ENCODE results near the gene HTRA2.

Gene HTRA2

GRCh38 chr2:74566076-74566753 lies 36.5 kb downstream of the HTRA2 start:
- TF ChIP-seq CTCF (IDR thresholded peaks at IDR 0.05; ENCODE audit: low read depth, low read length) = no peak
- Histone ChIP-seq H3K4me3 (ENCODE audit: low read depth, low read length) (no peak overlapping the region), H3K36me3 (no peaks in the 10 kb centered on the region), H3K27me3 (ENCODE audit: insufficient read depth, low read depth, severe bottlenecking) (no peaks in the 10 kb centered on the region), H3K9me3 (ENCODE audit: severe bottlenecking) (no peaks in the 10 kb centered on the region), H3K27ac (no peak overlapping the region)
- no peak for DNase-seq

GRCh38 chr2:74566754-74567085 lies 37.0 kb downstream of the HTRA2 start:
- no peak for DNase-seq
- no peak overlapping the region for H3K4me3 ChIP-seq (ENCODE audit: low read depth, low read length)
- no peaks in the 10 kb centered on the region for H3K9me3 ChIP-seq (ENCODE audit: severe bottlenecking)
- H3K36me3 ChIP-seq = no peaks in the 10 kb centered on the region
- H3K27ac ChIP-seq = no peak overlapping the region
- TF ChIP-seq CTCF (IDR thresholded peaks at IDR 0.05; ENCODE audit: low read depth, low read length) = no peak
- no peaks in the 10 kb centered on the region for H3K27me3 ChIP-seq (ENCODE audit: insufficient read depth, low read depth, severe bottlenecking)

- no peaks in the 10 kb centered on the region for H3K9me3 ChIP-seq (ENCODE audit: severe bottlenecking)
- no peaks in the 10 kb centered on the region for H3K36me3 ChIP-seq
- no peak overlapping the region for H3K27ac ChIP-seq
Measured at GRCh38 chr2:74567881-74568280, 38.1 kb downstream of the HTRA2 start.

DNA sequence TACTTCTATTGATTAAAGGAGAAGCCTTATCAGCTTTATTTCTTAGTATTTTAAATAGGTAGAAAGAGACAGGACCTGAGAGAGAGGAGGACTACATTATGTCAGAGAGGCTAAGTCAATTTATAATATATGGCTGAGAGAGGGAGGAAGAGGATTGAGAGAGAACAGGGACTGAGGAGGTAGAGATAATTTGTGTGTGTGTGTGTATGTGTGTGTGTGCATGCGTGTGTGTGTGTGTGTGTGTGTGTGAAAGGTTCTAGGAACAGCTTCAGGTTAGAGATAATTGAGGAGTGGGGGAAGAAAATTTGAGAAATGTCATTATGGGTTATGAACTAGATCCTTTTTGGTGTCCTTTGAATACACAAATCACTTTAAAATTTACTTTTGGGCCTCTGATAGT lies 40.0 kb downstream of the HTRA2 start:
- no peak for TF ChIP-seq CTCF (IDR thresholded peaks at IDR 0.05; ENCODE audit: low read depth, low read length)
- H3K27ac ChIP-seq = no peak overlapping the region

More at GRCh38 chr2:74567881-74568280, 38.1 kb downstream of the HTRA2 start:
- no peak for DNase-seq
- no peak overlapping the region for H3K4me3 ChIP-seq (ENCODE audit: low read depth, low read length)
- no peaks in the 10 kb centered on the region for H3K27me3 ChIP-seq (ENCODE audit: insufficient read depth, low read depth, severe bottlenecking)
- no peak for TF ChIP-seq CTCF (IDR thresholded peaks at IDR 0.05; ENCODE audit: low read depth, low read length)

DNA sequence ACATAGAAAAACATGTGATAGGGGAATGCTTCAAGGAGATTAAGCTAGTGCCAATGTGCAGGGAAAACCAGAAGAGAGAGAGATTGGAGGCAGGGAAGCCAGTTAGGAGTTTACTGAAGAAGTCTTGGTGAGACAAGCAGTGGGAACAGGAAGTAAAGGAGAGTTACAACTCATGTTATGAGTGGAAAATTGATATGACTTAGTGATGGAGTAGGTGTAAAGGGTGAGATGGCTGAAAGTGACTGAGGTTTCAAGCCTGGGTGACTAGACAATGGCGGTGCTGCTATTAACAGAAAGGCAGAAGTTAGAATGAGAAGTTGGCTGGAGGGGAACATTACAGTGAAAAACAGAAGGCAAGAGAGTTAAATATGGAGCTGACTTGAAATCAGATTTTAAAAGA lies 41.3 kb downstream of the HTRA2 start:
- Histone ChIP-seq H3K4me3 (ENCODE audit: low read depth, low read length) (no peak overlapping the region), H3K9me3 (ENCODE audit: severe bottlenecking) (no peaks in the 10 kb centered on the region), H3K27me3 (ENCODE audit: insufficient read depth, low read depth, severe bottlenecking) (no peaks in the 10 kb centered on the region), H3K36me3 (no peaks in the 10 kb centered on the region), H3K27ac (no peak overlapping the region)
- TF ChIP-seq CTCF (IDR thresholded peaks at IDR 0.05; ENCODE audit: low read depth, low read length) = no peak
- no peak for DNase-seq

More for the DNA sequence above, 40.0 kb downstream of the HTRA2 start:
- H3K27me3 ChIP-seq (ENCODE audit: insufficient read depth, low read depth, severe bottlenecking) = no peaks in the 10 kb centered on the region
- DNase-seq = no peak
- no peak overlapping the region for H3K4me3 ChIP-seq (ENCODE audit: low read depth, low read length)
- H3K36me3 ChIP-seq = no peaks in the 10 kb centered on the region
- H3K9me3 ChIP-seq (ENCODE audit: severe bottlenecking) = no peaks in the 10 kb centered on the region
